HG03558 (cell line): ENCODE measurements around the gene TEX261.

Experiments
- ATAC-seq: cut with Tn5 transposase; IDR thresholded peaks from one replicate; pipeline ENCODE4 v1.9.1; 2021; ENCODE audit warnings: moderate number of reproducible peaks; ENCODE audit not compliant: unreplicated experiment; ENCODE audit errors: extremely low read depth

TEX261 gene

DNA sequence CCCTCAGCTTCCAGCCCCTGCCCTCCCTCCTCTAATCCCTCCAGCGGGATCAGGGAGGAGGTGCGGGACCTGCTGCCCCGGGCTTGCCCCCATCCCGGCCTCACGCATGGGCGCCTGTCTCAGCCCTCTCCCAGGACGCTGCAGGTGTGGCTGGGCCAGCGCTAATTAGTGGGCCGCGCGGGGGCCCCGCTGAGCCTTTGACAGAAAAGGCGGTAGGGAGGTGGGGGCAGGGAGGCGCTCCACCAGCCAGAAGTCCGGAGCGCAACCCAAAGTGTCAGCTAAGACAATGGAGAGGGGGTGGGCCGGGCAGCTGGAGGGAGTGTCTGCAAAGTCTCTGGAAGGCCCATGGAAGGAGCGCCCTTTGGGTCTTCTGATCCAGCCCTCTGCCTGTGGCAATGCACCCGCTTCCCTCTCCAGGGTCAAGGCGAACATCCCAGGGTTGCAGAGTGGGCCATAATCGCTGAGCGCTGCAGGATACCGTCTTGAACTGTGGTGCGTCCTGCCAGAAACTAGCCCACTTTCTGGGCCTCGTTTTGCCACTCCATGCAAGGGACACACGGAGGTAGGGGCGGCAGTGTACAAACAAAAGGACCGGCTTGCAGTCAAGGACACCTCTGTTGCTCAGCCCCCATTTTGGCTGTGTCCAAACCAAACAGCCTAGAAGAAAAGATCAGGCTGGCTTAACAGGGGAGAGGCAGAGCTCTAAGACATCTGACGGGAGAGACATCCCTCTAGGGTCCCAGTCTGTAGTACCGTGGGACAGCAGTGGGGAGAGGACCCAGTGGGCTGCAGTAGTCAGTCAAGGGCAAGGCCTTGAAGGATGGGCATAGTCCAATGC, 55.5 kb downstream of the TEX261 start:
- ATAC-seq, result no peak

DNA sequence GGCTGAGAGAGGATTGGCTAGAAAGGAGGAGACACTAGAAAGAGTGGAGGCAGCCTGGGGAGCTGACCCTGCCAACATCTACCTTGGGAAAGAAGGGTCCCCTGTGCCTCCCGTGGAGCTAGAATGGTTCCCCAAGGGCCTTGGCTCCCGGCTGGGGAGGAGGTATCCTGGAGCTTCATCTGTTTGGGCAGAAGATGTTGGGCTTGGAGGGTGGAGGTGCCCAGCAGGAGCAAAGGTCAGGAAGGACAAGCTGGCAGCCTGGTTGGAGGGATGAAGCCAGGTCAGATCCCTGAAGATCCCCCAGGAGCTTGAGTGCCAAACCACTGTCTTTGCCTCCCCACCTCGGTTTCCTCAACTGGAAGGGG, 56.1 kb downstream of the TEX261 start:
- no peak for ATAC-seq

DNA sequence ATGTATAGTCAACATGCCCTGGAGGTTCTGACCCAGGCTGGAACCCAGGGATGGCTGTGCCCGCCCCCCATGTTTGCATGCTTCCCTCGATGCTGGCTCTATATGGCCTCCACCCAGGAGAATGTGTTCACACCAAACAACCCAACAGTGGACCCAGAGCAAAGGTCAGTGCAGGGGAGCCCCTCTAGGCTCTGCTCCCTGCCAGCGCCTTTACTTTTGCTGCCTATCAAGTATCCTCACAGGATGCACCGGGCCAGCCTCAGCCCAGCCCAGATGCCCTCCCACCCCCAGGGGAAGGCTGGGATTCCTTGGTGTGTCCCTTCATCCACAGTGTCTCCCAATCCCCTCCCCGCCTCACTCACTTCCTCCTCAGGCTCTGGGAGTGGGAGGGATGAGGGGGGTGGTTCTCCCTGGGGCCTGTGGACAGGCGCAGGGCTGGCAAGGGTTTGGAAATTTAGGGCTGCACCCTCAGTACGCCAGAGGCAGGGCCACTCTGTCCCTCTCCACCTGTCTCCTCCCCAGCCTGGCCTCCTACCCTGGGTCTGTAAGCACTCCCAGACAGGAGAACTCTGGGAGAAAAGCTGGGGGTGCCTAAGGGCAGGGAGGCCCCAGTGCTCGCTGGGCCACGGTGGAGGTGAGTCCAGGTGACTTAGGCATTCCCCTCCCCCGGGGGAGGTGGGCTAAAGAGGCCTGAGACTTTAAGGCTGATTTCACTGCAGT, 56.6 kb downstream of the TEX261 start:
- no peak for ATAC-seq

DNA sequence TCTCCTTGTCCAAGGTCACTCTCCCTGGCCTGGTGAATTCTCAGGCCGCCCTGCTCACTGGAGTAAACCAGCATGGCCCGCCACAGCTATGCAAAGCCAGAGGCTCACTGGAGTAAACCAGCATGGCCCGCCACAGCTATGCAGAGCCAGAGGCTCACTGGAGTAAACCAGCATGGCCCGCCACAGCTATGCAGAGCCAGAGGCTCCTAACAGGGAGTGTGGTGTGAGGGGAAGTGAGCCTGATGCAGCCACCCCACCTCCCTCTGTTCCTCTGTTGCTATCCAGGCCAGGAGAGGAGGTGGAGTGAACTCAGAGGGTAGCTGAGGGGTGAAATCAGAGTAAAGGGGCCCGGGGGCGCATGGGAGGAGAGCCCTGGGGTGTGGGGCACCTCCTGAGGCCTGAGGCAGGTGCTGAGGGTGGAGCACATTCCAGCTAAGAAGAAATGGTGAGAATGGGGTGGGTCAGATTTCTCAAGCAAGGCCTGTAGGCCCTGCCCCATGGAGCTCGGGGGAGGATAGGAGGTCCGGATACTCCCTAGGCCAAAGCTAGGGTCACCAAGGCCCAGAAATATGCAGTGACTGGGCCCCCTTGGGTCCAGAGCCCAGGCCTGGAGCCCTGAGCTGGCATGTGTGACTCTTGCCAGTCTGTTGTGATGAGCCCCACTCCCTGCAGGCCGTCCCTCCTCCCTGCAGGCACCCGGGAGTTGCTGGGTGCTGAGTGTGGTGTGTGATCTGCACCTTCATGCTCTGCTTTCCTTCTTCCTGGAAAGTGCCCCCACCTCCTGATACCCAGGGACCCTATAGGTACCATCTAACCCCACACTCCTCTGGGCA, 57.5 kb downstream of the TEX261 start:
- ATAC-seq, result no peak

DNA sequence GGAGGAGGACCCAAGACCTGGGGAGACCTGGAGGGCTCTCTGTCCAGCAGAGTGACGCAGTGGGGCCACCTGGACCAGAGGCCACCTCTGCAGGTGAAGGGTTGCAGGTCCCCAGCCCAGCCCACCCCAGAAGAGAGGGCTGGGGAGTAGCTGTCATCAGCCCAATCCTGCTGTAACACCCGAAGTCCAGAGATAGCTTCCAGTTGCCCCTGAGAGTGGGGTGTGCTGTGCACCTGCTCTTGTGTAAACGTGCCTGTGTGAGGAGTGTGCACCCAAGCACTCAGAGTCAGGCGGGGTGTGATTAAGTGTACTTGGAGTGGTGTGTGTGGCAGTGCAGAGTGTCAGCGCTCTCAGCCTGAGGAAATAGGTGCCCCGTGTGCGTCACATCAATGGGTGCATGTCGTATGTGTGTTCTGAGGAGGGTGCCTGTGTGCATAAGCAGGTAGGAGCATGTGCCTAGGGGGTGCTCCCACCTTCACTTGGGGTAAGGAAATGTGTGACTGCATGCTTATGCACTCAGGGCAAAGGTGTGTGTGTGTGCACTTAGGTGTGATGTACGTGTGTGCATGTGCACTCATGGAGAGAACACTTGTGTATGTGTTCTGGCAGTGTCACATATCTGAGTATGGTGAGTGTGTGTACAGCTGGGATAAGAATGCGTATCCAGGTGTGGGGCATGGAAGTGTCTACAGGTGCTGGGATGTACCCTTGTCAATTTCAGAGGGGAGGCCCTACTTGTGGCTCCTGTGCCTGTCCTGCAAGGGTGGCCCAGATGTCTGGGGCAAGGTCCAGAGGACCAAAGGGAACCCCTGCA, 58.3 kb downstream of the TEX261 start:
- ATAC-seq, result no peak
